K562 (cell line): ENCODE data around the gene PRUNE1. TPM values are rescaled to one million over a fixed set of nuclear protein-coding genes. Genes with fewer than 3 reads are reported as not detected.

Experiments
- CBX1 ChIP-seq: sonication (generic); IDR thresholded peaks from 2 replicates; pipeline ENCODE4 v1.6.1; 2016; ENCODE audit warnings: antibody characterized with exemption, low read depth, mild to moderate bottlenecking
- CHD4 ChIP-seq: fragments of 200-600 bp; sonication (generic); IDR thresholded peaks from 3 replicates; pipeline ENCODE4 v1.6.1; 2012; ENCODE audit warnings: low read depth, mild to moderate bottlenecking, mixed read lengths, low read length, inconsistent platforms; ENCODE audit not compliant: insufficient read depth, insufficient replicate concordance, poor library complexity, severe bottlenecking
- CTBP1 ChIP-seq: fragments of 450-650 bp; IDR thresholded peaks from 2 replicates; pipeline ENCODE4 v1.6.1; 2016; ENCODE audit warnings: borderline replicate concordance
- CXXC5 ChIP-seq: fragments of 250-450 bp; sonication (Bioruptor Pico); IDR thresholded peaks from 2 replicates; pipeline ENCODE4 v1.8.0; 2022; ENCODE audit warnings: inconsistent platforms, mild to moderate bottlenecking, moderate library complexity
- GABPB1 ChIP-seq: sonication (generic); formaldehyde crosslinking; IDR thresholded peaks from 2 replicates; pipeline ENCODE4 v1.8.0; 2022; ENCODE audit warnings: mild to moderate bottlenecking, missing genetic modification reagents
- HLTF ChIP-seq: fragments of 450-650 bp; IDR thresholded peaks from 2 replicates; pipeline ENCODE4 v1.6.1; 2016
- MAZ ChIP-seq, 2 experiments: fragments of 450-650 bp in 1 of 2; sonication (generic) in 1 of 2; formaldehyde crosslinking; IDR thresholded peaks in 1 of 2; conservative IDR thresholded peaks in 1 of 2; 2 replicates each; pipeline versions ENCODE4 v1.4.0 to v1.5.0; 2020; ENCODE audit warnings: mild to moderate bottlenecking in 1 of 2, missing genetic modification reagents in 1 of 2
- NFATC3 ChIP-seq: fragments of 450-650 bp; IDR thresholded peaks from 2 replicates; pipeline ENCODE4 v1.6.1; 2017; ENCODE audit warnings: mild to moderate bottlenecking
- NFXL1 ChIP-seq: fragments of 450-650 bp; formaldehyde crosslinking; IDR thresholded peaks from 2 replicates; pipeline ENCODE4 v1.4.0; 2021; ENCODE audit warnings: mild to moderate bottlenecking
- POLR2B ChIP-seq: fragments of 450-650 bp; IDR thresholded peaks from 2 replicates; pipeline ENCODE4 v1.6.1; 2018; ENCODE audit warnings: low read depth; ENCODE audit not compliant: partially characterized antibody
- POLR2G ChIP-seq: fragments of 200-400 bp; formaldehyde crosslinking; IDR thresholded peaks from 2 replicates; pipeline ENCODE4 v1.6.1; 2017; ENCODE audit warnings: low read depth, mild to moderate bottlenecking, antibody characterized with exemption, low read length, moderate library complexity
- POLR2H ChIP-seq: IDR thresholded peaks from 2 replicates; pipeline ENCODE4 v1.6.1; 2016; ENCODE audit warnings: missing genetic modification characterization, low read depth, mild to moderate bottlenecking, control low read depth, missing compliant biosample characterization, moderate library complexity
- RAD21 ChIP-seq, 2 experiments: fragments of 250-450 bp in 1 of 2; fragments of 450-650 bp in 1 of 2; sonication (Bioruptor Pico) in 1 of 2; formaldehyde crosslinking in 1 of 2; IDR thresholded peaks in 1 of 2; conservative IDR thresholded peaks in 1 of 2; 2 replicates each; pipeline versions ENCODE4 v1.4.0 to v1.8.0; 2020 to 2022; ENCODE audit warnings: mild to moderate bottlenecking in 2 of 2, moderate library complexity in 1 of 2
- SMARCE1 ChIP-seq: fragments of 450-650 bp; IDR thresholded peaks from 2 replicates; pipeline ENCODE4 v1.7.1; 2016; ENCODE audit warnings: mild to moderate bottlenecking
- TAF1 ChIP-seq: IDR thresholded peaks from 2 replicates; pipeline ENCODE4 v1.6.1; 2011; ENCODE audit warnings: mild to moderate bottlenecking, low read length, moderate library complexity; ENCODE audit not compliant: insufficient read depth, control insufficient read depth, severe bottlenecking; ENCODE audit errors: extremely low read depth
- ZBTB17 ChIP-seq: fragments of 450-650 bp; formaldehyde crosslinking; IDR thresholded peaks from 2 replicates; pipeline ENCODE4 v1.4.0; 2020; ENCODE audit warnings: mild to moderate bottlenecking
- ZBTB7A ChIP-seq: IDR thresholded peaks from 2 replicates; pipeline ENCODE4 v1.6.1; 2011; ENCODE audit warnings: low read depth, mild to moderate bottlenecking, low read length, moderate library complexity, borderline replicate concordance; ENCODE audit not compliant: control insufficient read depth
- ZNF282 ChIP-seq: sonication (generic); formaldehyde crosslinking; IDR thresholded peaks from 2 replicates; pipeline ENCODE4 v1.8.1; 2023; ENCODE audit warnings: missing genetic modification reagents
- polyA plus RNA-seq, 8 experiments: library from polyadenylated mRNA; depleted of rRNA in 4 of 8; stranded (reverse) in 5 of 8; unstranded in 3 of 8; fragments of >200 nt; fragmentation: Nextera tagmentation in 2 of 8; fragmentation: Illumina TruSeq in 1 of 8; extraction: Ambion mirVana in 2 of 8; extraction: Trizol in 1 of 8; gene quantifications; 2 replicates each; pipeline versions ENCODE4 v1.2.1 to v1.2.3, GENCODE V29; 2011 to 2014; ENCODE audit warnings: inconsistent platforms in 1 of 8, missing spikeins in 1 of 8
- total RNA-seq, 7 experiments: library from RNA; depleted of rRNA in 6 of 7; stranded (reverse); fragments of >200 nt in 6 of 7; fragmentation: Illumina TruSeq in 2 of 7; extraction: Trizol in 2 of 7; gene quantifications; 2 replicates each; pipeline versions ENCODE4 v1.2.1 to v1.2.3, GENCODE V29; 2011 to 2021; ENCODE audit warnings: low replicate concordance in 1 of 7
- TF ChIP-seq, protein P1 (sequence below): fragments of 450-650 bp; IDR thresholded peaks from 2 replicates; pipeline ENCODE4 v1.6.1; 2018; ENCODE audit not compliant: partially characterized antibody
- TF ChIP-seq, protein P2 (sequence below), 2 experiments: fragments of 450-650 bp; conservative IDR thresholded peaks; 2 replicates each; pipeline ENCODE4 v1.6.1; 2017; ENCODE audit warnings: mild to moderate bottlenecking in 2 of 2, moderate library complexity in 2 of 2

PRUNE1 gene
- total and polyA plus RNA-seq, 9 of the 15 experiments (the other 6 are each of a cell fraction or from before 2014, with no cell fraction given): 16.7 to 48.3 (median 26.2) TPM

DNA sequence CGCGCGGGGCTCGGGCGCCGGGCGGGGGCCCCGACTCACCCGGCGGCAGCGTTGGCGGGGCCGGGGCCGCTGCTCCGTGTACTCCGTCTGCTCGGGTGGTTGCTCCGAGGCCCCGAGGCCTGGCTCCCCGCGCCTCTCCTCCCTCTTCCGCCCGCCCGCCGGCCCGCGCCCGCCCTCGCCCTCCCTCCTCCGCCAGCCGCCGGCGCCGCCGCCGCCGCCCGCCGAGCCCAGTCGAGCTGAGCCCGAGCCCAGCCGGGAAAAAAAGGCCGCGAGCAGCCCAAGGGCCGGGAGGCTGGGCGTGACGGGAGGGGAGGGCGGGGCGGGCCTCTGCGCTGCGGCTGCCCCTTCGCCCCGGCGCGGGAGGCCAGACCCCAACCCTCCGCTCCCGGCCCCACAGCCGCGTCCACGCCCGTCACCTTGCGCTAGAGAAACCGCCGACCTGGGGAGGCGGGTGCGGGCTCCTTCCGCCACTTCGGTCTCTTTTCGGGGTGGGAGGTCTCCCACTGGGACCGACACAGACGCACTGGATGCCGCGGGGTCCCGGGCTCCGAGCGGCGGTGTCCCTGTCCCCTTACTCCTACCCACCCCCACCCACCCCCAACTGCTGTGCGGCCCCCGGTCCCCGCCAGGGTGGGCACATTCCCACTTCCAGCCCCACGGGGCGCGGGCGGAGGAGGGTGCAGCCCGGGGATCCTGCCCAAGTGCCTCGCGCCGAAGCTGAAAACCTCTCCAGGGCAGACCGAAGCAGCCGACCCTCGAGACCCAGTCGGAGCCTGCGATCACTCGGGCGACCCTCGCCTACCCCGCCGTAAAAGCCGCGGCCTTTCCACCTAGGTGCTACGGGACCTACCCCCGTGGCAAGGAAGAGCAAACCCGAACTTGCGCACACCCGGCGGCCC is 33.4 kb upstream of the PRUNE1 start, which contains the start of gene CERS2 (continued):
- peak; percentile 33; the same call in 1 of the 2 replicates for TF ChIP-seq POLR2H (tag)
- TF ChIP-seq ZBTB17 (CRISPR knock-in tag): peak; percentile 83
- peak; percentile 45 for TF ChIP-seq TAF1
- TF ChIP-seq CXXC5 (CRISPR knock-in tag): peak; percentile 55
- TF ChIP-seq MAZ (CRISPR knock-in tag; conservative IDR thresholded peaks at IDR 0.05 in 1 of 2, IDR thresholded peaks at IDR 0.05 in 1 of 2): peak; percentile 61 to 77; a peak in 2 of 4 replicates
- TF ChIP-seq RAD21 (CRISPR knock-in tag; conservative IDR thresholded peaks at IDR 0.05 in 1 of 2, IDR thresholded peaks at IDR 0.05 in 1 of 2): no peak
- TF ChIP-seq, protein P1, sequence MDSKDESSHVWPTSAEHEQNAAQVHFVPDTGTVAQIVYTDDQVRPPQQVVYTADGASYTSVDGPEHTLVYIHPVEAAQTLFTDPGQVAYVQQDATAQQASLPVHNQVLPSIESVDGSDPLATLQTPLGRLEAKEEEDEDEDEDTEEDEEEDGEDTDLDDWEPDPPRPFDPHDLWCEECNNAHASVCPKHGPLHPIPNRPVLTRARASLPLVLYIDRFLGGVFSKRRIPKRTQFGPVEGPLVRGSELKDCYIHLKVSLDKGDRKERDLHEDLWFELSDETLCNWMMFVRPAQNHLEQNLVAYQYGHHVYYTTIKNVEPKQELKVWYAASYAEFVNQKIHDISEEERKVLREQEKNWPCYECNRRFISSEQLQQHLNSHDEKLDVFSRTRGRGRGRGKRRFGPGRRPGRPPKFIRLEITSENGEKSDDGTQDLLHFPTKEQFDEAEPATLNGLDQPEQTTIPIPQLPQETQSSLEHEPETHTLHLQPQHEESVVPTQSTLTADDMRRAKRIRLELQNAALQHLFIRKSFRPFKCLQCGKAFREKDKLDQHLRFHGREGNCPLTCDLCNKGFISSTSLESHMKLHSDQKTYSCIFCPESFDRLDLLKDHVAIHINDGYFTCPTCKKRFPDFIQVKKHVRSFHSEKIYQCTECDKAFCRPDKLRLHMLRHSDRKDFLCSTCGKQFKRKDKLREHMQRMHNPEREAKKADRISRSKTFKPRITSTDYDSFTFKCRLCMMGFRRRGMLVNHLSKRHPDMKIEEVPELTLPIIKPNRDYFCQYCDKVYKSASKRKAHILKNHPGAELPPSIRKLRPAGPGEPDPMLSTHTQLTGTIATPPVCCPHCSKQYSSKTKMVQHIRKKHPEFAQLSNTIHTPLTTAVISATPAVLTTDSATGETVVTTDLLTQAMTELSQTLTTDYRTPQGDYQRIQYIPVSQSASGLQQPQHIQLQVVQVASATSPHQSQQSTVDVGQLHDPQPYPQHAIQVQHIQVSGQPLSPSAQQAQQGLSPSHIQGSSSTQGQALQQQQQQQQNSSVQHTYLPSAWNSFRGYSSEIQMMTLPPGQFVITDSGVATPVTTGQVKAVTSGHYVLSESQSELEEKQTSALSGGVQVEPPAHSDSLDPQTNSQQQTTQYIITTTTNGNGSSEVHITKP: no peak
- TF ChIP-seq POLR2B: peak; percentile 25
- 0 out of 2 replicates have a peak, but pooled peaks have one; percentile 15 for TF ChIP-seq ZNF282
- TF ChIP-seq SMARCE1: no peak
- TF ChIP-seq NFATC3: peak; percentile 87; the same call in 1 of the 2 replicates
- 0 out of 2 replicates have a peak, but pooled peaks have one; percentile 7 for TF ChIP-seq CBX1
- no peak for TF ChIP-seq CTBP1
- TF ChIP-seq NFXL1 (CRISPR knock-in tag): no peak
- TF ChIP-seq HLTF: no peak
- peak; percentile 59 for TF ChIP-seq CHD4
- peak; percentile 55; the same call in 1 of the 2 replicates for TF ChIP-seq GABPB1 (CRISPR knock-in tag)
- TF ChIP-seq POLR2G: peak; percentile 83
- TF ChIP-seq, protein P2, sequence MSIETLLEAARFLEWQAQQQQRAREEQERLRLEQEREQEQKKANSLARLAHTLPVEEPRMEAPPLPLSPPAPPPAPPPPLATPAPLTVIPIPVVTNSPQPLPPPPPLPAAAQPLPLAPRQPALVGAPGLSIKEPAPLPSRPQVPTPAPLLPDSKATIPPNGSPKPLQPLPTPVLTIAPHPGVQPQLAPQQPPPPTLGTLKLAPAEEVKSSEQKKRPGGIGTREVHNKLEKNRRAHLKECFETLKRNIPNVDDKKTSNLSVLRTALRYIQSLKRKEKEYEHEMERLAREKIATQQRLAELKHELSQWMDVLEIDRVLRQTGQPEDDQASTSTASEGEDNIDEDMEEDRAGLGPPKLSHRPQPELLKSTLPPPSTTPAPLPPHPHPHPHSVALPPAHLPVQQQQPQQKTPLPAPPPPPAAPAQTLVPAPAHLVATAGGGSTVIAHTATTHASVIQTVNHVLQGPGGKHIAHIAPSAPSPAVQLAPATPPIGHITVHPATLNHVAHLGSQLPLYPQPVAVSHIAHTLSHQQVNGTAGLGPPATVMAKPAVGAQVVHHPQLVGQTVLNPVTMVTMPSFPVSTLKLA (conservative IDR thresholded peaks at IDR 0.05): 0 out of 4 replicates have a peak, but pooled peaks of 1 of the 2 experiments have one; percentile 17
- peak; percentile 86; the same call in 1 of the 2 replicates for TF ChIP-seq ZBTB7A
